Neural cell (in vitro differentiated cells): ENCODE measurements around the gene CAMK1D. TPM values are rescaled to one million over a fixed set of nuclear protein-coding genes. Genes with fewer than 3 reads are reported as not detected.

Source experiments
- H2AFZ ChIP-seq: fragments of 200-600, 300-800 bp; sonication (generic), shearing (Covaris generic); 2 replicates; pipeline ENCODE4 v1.6.0; 2014; ENCODE audit warnings: low read depth, mild to moderate bottlenecking, antibody characterized with exemption, low read length, moderate library complexity
- H3F3A ChIP-seq: fragments of 200-600 bp; shearing (Covaris generic); 2 replicates; pipeline ENCODE4 v1.6.1; 2016; ENCODE audit warnings: mild to moderate bottlenecking, moderate library complexity, mixed read lengths, antibody characterized with exemption, low read length; ENCODE audit not compliant: insufficient read depth, poor library complexity, severe bottlenecking
- H3K27ac ChIP-seq: fragments of 200-600, 300-800 bp; sonication (generic), shearing (Covaris generic); 2 replicates; pipeline ENCODE4 v1.5.1; 2014; ENCODE audit warnings: mild to moderate bottlenecking, low read length, moderate library complexity
- H3K27me3 ChIP-seq: fragments of 300-800, 200-600 bp; sonication (generic), shearing (Covaris generic); 2 replicates; pipeline ENCODE4 v1.6.0; 2014; ENCODE audit warnings: mild to moderate bottlenecking, low read depth, low read length, moderate library complexity; ENCODE audit not compliant: insufficient read depth
- H3K36me3 ChIP-seq: fragments of 300-800, 200-600 bp; sonication (generic), shearing (Covaris generic); 2 replicates; pipeline ENCODE4 v1.5.1; 2014; ENCODE audit warnings: mild to moderate bottlenecking, antibody characterized with exemption, low read length, moderate library complexity; ENCODE audit not compliant: insufficient read depth
- H3K4me2 ChIP-seq: fragments of 300-800, 200-600 bp; sonication (generic), shearing (Covaris generic); 2 replicates; pipeline ENCODE4 v1.6.0; 2014; ENCODE audit warnings: mild to moderate bottlenecking, low read length
- H3K4me3 ChIP-seq: fragments of 300-800, 200-600 bp; sonication (generic), shearing (Covaris generic); 2 replicates; pipeline ENCODE4 v1.5.1; 2014; ENCODE audit warnings: mild to moderate bottlenecking, low read length, moderate library complexity
- H3K79me2 ChIP-seq: fragments of 200-600 bp; shearing (Covaris generic); replicated peaks from 2 replicates; pipeline ENCODE4 v1.6.0; 2014; ENCODE audit warnings: mild to moderate bottlenecking, low read length, moderate library complexity; ENCODE audit not compliant: insufficient read depth
- H3K9ac ChIP-seq: fragments of 300-800, 200-600 bp; sonication (generic), shearing (Covaris generic); 2 replicates; pipeline ENCODE4 v1.6.1; 2016; ENCODE audit warnings: mild to moderate bottlenecking, low read length, mixed read lengths
- H3K9me2 ChIP-seq: fragments of 200-600 bp; shearing (Covaris generic); 2 replicates; pipeline ENCODE4 v1.6.1; 2016; ENCODE audit warnings: mild to moderate bottlenecking, low read length, mixed read lengths; ENCODE audit not compliant: insufficient read depth
- H3K9me3 ChIP-seq: fragments of 200-600, 300-800 bp; sonication (generic), shearing (Covaris generic); 2 replicates; pipeline ENCODE4 v1.6.1; 2016; ENCODE audit warnings: mild to moderate bottlenecking, mixed run types, low read length, moderate library complexity, mixed read lengths
- H4K20me1 ChIP-seq: fragments of 200-600 bp; shearing (Covaris generic); 2 replicates; pipeline ENCODE4 v1.6.1; 2016; ENCODE audit warnings: mild to moderate bottlenecking, mixed run types; ENCODE audit not compliant: insufficient read depth
- EP300 ChIP-seq: fragments of 450-650 bp; conservative IDR thresholded peaks from 2 replicates; pipeline ENCODE4 v1.6.1; 2014; ENCODE audit warnings: antibody characterized with exemption, mild to moderate bottlenecking, moderate library complexity; ENCODE audit not compliant: poor library complexity, severe bottlenecking
- EZH2 ChIP-seq: fragments of 200-600, 300-800 bp; shearing (Covaris generic), sonication (generic); IDR thresholded peaks from 2 replicates; pipeline ENCODE4 v1.6.1; 2014; ENCODE audit warnings: antibody characterized with exemption, low read length, borderline replicate concordance, mild to moderate bottlenecking; ENCODE audit not compliant: insufficient read depth, poor library complexity, severe bottlenecking
- MXI1 ChIP-seq: fragments of 450-650 bp; conservative IDR thresholded peaks from 2 replicates; pipeline ENCODE4 v1.6.1; 2014; ENCODE audit warnings: antibody characterized with exemption, mild to moderate bottlenecking; ENCODE audit not compliant: poor library complexity, severe bottlenecking
- POLR2AphosphoS5 ChIP-seq: IDR thresholded peaks from 2 replicates; pipeline ENCODE4 v1.6.1; 2012
- RAD21 ChIP-seq: fragments of 450-650 bp; conservative IDR thresholded peaks from 2 replicates; pipeline ENCODE4 v1.6.1; 2014; ENCODE audit warnings: antibody characterized with exemption, mild to moderate bottlenecking, moderate library complexity
- SMC3 ChIP-seq: fragments of 450-650 bp; conservative IDR thresholded peaks from 2 replicates; pipeline ENCODE4 v1.6.1; 2014; ENCODE audit warnings: antibody characterized with exemption, mild to moderate bottlenecking, moderate library complexity; ENCODE audit not compliant: poor library complexity
- TAF1 ChIP-seq: IDR thresholded peaks from 2 replicates; pipeline ENCODE4 v1.6.1; 2012; ENCODE audit warnings: low read depth
- polyA plus RNA-seq: library from polyadenylated mRNA; depleted of rRNA; stranded (reverse); fragments of >200 nt; gene quantifications from 2 replicates; pipeline ENCODE4 v1.2.3, GENCODE V29; 2014
- TF ChIP-seq, protein P1 (sequence below): fragments of 450-650 bp; IDR thresholded peaks from 2 replicates; pipeline ENCODE4 v1.5.1; 2014; ENCODE audit warnings: antibody characterized with exemption, mild to moderate bottlenecking, moderate library complexity; ENCODE audit not compliant: poor library complexity, severe bottlenecking
- TF ChIP-seq, protein P2 (sequence below): IDR thresholded peaks from 2 replicates; pipeline ENCODE4 v1.6.1; 2012; ENCODE audit warnings: borderline replicate concordance

The CAMK1D gene
- polyA plus RNA-seq, 1 donor from 2014 or later: 13.8 TPM

DNA sequence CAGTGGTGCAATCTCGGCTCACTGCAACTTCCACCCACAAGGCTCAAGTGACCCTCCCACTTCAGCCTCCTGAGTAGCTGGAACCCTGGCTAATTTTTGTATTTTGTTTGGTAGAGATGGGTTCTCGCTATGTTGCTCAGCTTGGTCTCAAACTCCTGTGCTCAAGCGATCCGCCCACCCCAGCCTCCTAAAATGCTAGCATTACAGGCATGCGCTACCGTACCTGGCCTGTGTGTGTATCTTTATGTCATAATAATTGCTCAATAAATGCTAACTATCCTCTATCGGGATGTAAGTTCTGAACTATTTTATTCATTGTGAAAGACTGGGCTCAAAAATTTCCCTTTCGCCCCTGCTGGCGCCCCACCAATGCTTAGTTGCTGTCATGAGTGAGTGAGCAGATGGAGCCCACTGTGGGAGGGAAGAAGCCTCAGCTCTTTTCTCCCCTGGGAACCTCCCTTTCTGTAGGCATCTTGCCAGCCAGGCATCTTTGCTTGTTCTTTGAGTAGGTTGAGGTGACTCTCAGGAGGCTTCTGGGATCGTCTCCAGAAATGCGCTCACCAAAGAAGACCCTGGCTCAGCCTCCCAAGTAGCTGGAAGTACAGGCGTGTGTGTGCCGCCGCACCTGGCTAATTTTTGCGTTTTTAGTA is 38.3 kb downstream of the CAMK1D start:
- H3K9me3 ChIP-seq: no peaks in the 10 kb centered on the region
- no peaks in the 10 kb centered on the region for H3K36me3 ChIP-seq
- no peaks in the 10 kb centered on the region for H3K9me2 ChIP-seq
- no peak for TF ChIP-seq TAF1
- TF ChIP-seq SMC3: no peak
- no peak for TF ChIP-seq RAD21
- TF ChIP-seq MXI1: no peak
- no peak for TF ChIP-seq POLR2AphosphoS5
- TF ChIP-seq EP300: no peak
- TF ChIP-seq, protein P1, sequence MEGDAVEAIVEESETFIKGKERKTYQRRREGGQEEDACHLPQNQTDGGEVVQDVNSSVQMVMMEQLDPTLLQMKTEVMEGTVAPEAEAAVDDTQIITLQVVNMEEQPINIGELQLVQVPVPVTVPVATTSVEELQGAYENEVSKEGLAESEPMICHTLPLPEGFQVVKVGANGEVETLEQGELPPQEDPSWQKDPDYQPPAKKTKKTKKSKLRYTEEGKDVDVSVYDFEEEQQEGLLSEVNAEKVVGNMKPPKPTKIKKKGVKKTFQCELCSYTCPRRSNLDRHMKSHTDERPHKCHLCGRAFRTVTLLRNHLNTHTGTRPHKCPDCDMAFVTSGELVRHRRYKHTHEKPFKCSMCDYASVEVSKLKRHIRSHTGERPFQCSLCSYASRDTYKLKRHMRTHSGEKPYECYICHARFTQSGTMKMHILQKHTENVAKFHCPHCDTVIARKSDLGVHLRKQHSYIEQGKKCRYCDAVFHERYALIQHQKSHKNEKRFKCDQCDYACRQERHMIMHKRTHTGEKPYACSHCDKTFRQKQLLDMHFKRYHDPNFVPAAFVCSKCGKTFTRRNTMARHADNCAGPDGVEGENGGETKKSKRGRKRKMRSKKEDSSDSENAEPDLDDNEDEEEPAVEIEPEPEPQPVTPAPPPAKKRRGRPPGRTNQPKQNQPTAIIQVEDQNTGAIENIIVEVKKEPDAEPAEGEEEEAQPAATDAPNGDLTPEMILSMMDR: no peak
- TF ChIP-seq, protein P2, sequence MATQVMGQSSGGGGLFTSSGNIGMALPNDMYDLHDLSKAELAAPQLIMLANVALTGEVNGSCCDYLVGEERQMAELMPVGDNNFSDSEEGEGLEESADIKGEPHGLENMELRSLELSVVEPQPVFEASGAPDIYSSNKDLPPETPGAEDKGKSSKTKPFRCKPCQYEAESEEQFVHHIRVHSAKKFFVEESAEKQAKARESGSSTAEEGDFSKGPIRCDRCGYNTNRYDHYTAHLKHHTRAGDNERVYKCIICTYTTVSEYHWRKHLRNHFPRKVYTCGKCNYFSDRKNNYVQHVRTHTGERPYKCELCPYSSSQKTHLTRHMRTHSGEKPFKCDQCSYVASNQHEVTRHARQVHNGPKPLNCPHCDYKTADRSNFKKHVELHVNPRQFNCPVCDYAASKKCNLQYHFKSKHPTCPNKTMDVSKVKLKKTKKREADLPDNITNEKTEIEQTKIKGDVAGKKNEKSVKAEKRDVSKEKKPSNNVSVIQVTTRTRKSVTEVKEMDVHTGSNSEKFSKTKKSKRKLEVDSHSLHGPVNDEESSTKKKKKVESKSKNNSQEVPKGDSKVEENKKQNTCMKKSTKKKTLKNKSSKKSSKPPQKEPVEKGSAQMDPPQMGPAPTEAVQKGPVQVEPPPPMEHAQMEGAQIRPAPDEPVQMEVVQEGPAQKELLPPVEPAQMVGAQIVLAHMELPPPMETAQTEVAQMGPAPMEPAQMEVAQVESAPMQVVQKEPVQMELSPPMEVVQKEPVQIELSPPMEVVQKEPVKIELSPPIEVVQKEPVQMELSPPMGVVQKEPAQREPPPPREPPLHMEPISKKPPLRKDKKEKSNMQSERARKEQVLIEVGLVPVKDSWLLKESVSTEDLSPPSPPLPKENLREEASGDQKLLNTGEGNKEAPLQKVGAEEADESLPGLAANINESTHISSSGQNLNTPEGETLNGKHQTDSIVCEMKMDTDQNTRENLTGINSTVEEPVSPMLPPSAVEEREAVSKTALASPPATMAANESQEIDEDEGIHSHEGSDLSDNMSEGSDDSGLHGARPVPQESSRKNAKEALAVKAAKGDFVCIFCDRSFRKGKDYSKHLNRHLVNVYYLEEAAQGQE: no peak
- TF ChIP-seq EZH2: no peak
- H3F3A ChIP-seq: peaks cover 3% of the 10 kb centered on the region
- H3K4me3 ChIP-seq: no peak overlapping the region
- H3K27me3 ChIP-seq: no peaks in the 10 kb centered on the region
- no peak overlapping the region for H2AFZ ChIP-seq
- H3K27ac ChIP-seq: no peak overlapping the region
- H3K4me2 ChIP-seq: no peak overlapping the region
- no peaks in the 10 kb centered on the region for H4K20me1 ChIP-seq
- H3K79me2 ChIP-seq: peaks cover 19% of the 10 kb centered on the region
- H3K9ac ChIP-seq: no peak overlapping the region

DNA sequence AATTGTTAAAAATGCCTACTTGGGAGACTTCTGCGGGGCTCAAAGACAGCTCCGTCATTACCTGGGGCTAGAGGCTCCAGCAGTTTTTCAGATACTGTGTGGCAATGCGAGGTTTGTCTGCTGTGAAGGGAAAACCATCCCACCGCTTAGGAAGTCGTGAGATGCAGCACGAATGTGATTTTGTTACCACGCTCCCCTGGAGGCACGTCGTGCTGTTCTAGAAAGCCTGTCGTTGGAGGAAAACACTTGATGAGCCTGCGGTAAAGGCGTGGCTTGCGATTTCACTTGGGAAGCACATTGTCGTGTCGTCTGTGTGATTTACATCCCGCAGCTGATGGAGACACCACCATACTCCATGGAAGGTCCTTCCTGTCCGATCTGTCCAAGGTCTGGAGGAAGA is 39.3 kb downstream of the CAMK1D start:
- H3K9me2 ChIP-seq: no peaks in the 10 kb centered on the region
- TF ChIP-seq SMC3 (no peak), RAD21 (no peak), POLR2AphosphoS5 (no peak), MXI1 (no peak), EP300 (no peak), TAF1 (no peak), EZH2 (no peak)
- TF ChIP-seq, protein P1: no peak
- no peaks in the 10 kb centered on the region for H3K36me3 ChIP-seq
- no peak overlapping the region for H2AFZ ChIP-seq
- H3K27me3 ChIP-seq: no peaks in the 10 kb centered on the region
- H3F3A ChIP-seq: peaks cover 3% of the 10 kb centered on the region
- H3K9me3 ChIP-seq: no peaks in the 10 kb centered on the region
- H3K4me3 ChIP-seq: no peak overlapping the region
- H3K27ac ChIP-seq: no peak overlapping the region
- peaks cover 19% of the 10 kb centered on the region for H3K79me2 ChIP-seq
- H3K4me2 ChIP-seq: no peak overlapping the region
- no peak overlapping the region for H3K9ac ChIP-seq
- no peaks in the 10 kb centered on the region for H4K20me1 ChIP-seq
